Measurements from ENCODE around the gene TBL2.

DNA sequence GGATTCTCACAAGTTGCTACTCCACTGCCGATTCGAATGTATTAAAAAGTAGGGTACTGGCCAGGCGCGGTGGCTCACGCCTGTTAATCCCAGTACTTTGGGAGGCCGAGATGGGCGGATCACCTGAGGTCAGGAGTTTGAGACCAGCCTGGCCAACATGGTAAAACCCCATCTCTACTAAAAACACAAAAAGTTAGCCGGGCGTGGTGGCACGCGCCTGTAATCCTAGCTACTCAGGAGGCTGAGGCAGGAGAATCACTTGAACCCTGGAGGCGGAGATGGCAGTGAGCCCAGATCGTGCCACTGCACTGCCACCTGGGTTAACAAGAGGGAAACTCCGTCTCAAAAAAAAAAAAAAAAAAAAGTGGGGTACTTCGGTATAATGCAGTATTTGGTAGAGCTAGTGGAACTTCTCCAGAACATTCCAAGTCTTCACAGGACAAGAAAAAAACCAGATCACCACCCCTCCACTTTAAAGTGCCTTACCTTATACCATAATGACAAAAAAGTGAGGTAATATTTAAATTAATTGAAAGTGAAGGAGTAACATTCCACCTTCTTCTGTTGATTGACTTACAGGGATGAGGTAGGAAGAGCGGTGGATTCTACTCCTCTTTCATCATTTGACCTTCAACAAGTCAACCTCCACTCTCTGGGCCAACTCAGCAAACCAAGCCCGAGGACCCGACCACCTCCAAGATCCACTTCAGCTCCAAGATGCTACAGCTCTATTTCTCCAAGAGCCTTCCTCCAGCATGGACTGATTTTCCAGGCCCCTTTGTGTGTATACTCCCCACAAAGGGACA, 58.3 kb downstream of the TBL2 start:
- TF ChIP-seq, protein P1, sequence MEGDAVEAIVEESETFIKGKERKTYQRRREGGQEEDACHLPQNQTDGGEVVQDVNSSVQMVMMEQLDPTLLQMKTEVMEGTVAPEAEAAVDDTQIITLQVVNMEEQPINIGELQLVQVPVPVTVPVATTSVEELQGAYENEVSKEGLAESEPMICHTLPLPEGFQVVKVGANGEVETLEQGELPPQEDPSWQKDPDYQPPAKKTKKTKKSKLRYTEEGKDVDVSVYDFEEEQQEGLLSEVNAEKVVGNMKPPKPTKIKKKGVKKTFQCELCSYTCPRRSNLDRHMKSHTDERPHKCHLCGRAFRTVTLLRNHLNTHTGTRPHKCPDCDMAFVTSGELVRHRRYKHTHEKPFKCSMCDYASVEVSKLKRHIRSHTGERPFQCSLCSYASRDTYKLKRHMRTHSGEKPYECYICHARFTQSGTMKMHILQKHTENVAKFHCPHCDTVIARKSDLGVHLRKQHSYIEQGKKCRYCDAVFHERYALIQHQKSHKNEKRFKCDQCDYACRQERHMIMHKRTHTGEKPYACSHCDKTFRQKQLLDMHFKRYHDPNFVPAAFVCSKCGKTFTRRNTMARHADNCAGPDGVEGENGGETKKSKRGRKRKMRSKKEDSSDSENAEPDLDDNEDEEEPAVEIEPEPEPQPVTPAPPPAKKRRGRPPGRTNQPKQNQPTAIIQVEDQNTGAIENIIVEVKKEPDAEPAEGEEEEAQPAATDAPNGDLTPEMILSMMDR (IDR thresholded peaks at IDR 0.05; ENCODE audit: low read depth, low read length) = no peak
- no peak for TF ChIP-seq EZH2phosphoT487 (IDR thresholded peaks at IDR 0.05; ENCODE audit: low read depth)
